ENCODE data around the gene KRTAP10-5.
"Not testable (repeated sequence)": the region's sequence is repeated elsewhere in the genome, so short reads cannot be mapped to it uniquely, and the experiment has no call there.

Gene KRTAP10-5

DNA sequence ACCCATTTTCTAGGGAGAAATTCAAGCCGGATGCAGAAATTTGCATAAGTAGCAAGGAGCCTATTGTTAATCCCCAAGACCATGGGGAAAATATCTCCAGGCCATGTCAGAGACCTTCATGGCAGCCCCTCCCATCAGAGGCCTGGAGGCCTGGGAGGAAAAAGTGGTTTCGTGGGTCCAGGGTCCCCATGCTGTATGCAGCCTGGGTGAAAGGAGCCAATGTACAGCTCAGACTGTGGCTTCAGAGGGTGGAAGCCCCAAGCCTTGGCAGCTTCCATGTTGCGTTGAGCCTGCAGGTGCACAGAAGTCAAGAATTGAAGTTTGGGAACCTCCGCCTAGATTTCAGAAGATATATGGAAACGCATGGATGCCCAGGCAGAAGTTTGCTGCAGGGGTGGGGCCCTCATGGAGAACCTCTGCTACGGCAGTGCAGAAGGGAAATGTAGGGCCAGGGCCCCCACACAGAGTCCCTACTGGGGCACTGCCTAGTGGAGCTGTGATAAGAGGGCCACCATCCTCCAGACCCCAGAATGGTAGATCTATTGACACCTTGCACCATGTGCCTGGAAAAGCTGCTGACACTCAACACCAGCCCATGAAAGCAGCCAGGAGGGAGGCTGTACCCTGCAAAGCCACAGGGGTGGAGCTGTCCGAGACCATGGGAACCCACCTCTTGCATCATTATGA lies 29.9 kb upstream of the KRTAP10-5 start:
- DNase-seq (ENCODE audit: low read depth) = not testable (repeated sequence)

DNA sequence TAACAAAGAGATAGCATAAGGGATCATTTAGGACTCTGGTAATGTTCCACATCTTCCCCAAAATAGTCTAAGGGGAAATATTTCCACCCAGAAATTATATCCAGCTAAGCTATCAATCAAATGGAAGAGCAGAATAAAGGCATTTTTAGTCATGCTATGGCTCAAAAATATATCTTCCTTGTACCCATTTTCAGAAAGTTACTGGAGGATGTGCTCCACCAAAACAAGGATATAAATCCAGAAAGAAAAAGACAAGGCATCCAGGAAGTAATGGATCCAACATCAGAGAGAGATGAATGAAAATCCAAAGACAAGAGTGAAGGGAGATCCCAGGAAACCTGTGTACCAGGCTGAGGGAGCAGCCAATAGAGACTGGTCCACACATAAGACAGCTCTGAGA lies 28.8 kb upstream of the KRTAP10-5 start:
- DNase-seq (ENCODE audit: low read depth) = no peak

DNA sequence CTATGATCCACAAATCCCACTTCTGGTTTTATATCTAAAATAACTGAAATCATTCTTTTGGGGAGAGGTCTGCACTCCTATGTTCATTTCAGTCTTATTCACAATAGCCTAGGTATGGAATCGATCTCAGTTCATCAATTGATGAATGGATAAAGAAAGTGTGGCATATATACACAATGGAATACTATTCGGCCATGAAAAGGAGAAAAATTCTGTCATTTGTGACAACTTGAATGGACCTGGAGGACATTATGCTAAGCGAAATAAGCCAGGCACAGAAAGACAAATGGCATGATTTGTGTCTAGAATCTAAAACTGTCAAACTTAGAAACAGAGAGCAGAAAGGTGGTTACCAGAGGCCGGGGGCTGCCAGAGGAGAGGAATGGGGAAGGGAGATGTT lies 26.1 kb upstream of the KRTAP10-5 start:
- DNase-seq (ENCODE audit: low read depth) = no peak

DNA sequence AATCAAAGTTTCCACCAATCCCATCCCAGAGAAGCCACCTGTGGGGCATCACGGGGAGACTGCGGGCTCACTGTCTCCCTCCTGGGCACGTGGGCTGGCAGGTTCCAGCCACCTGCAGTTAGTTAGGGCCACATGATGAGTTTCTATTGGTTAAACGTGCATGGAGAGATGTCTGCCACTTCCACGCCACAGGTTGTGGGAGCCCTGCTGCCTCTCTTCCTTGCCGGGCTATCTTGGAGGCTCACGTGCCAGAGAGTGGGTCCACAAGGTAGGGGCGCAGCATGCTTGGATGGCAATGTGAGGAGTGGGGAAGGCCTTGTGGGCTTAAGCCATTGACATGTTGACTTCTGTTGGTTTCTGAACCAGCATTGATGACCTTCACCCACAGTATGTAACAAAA lies 23.5 kb upstream of the KRTAP10-5 start:
- no peak for DNase-seq (ENCODE audit: low read depth)

DNA sequence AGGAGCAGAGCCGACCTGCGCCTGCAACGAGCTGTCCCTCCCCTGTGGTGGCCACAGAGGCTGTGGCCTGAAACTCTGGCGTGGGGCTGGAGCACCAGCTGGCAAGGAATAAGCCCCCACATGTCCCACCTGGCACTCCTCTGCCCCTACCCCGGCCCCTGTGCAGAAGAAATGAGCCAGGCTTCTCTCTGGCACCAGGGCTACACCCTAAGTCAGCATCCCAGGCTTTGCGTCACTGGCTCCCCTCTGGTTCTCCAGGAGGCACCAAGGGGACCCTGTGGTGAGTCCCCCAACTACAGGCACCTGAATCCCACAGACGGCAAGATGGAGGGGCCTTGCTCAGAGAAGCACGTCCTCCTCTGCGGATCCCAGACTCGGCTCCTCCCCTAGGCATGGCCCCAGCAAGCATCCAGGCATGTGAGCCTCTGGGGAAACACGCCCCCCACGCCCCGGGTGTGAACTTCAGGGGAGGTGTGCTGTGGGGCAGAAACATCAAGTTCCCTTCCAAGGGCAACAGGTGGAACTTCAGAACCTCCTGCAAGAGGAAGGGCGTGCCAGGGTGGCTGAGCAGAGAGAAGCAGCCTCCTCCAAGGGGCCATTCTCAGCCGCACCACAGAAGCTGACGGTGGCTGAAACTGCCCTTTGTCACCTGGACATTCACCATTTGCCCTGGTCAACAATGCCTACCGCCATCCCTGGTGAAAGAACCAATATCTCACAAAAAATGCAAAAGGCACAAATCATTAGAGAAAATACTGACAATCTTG lies 22.9 kb upstream of the KRTAP10-5 start:
- no peak for DNase-seq (ENCODE audit: low read depth)

DNA sequence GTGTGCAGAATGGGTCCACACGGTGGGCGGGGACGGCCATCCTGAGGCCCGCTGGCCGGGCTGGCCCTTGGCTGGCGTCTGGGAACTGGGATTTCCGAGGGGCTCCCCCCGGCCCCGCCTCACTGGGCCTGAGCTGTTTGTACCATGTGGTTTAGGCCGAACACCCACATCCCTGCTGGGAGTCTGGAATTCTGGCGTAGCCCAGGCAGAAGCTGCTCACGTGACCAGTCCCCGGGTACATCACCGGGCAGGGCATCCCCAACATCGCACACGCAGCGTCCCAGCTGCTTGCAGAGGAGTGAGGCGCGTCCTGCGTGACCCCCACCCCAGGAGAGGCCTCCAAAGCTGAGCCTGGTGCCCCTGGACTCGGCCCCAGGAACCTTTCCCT lies 22.1 kb upstream of the KRTAP10-5 start:
- DNase-seq (ENCODE audit: low read depth) = no peak

DNA sequence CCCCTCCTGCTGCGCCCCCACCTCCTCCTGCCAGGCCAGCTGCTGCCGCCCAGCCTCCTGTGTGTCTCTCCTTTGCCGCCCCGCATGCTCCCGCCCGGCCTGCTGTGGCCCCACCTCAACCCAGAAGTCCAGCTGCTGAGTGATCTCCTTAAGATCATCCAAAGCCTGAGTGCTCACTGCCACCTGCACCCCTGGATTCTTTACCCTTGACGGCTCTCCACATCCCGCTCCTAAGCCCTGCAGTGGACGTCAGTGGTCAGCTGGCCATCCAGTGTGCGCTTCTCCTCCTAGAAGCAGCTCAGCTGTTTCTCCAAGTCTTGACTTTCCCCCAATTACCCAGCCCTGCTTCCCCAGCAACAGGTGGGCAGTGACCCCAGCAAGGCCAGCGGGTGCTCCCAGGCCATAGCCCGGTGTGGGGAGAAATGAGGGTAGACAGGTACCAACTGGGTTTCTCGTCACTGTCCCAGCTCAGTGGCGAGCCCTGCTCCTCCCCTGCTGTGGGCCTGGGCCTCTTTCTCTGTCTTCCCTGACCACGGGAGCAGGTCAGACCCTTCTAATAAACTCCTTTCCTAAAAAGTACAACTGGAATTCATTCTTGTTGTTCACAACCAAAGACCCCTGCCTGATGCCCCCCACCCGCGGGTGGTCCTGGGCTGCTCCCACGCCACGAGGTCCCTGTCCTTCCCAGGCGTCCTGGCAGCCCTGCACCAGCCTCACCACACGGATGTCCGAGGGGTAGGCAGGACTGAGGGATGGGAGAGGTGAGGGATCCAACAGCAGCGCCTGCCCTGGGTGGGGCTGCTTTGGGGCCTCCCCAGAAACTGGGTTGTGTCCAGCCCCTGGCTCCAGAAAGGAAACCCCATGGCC lies 21.4 kb upstream of the KRTAP10-5 start:
- no peak for DNase-seq (ENCODE audit: low read depth)

DNA sequence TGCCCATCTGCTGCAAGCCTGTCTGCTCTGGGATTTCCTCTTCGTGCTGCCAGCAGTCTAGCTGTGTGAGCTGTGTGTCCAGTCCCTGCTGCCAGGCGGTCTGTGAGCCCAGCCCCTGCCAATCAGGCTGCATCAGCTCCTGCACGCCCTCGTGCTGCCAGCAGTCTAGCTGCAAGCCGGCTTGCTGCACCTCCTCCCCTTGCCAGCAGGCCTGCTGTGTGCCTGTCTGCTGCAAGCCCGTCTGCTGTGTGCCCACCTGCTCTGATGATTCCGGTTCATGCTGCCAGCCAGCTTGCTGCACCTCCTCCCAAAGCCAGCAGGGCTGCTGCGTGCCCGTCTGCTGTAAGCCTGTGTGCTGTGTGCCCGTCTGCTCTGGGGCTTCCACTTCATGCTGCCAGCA lies 20.7 kb upstream of the KRTAP10-5 start:
- not testable (repeated sequence) for DNase-seq (ENCODE audit: low read depth)

DNA sequence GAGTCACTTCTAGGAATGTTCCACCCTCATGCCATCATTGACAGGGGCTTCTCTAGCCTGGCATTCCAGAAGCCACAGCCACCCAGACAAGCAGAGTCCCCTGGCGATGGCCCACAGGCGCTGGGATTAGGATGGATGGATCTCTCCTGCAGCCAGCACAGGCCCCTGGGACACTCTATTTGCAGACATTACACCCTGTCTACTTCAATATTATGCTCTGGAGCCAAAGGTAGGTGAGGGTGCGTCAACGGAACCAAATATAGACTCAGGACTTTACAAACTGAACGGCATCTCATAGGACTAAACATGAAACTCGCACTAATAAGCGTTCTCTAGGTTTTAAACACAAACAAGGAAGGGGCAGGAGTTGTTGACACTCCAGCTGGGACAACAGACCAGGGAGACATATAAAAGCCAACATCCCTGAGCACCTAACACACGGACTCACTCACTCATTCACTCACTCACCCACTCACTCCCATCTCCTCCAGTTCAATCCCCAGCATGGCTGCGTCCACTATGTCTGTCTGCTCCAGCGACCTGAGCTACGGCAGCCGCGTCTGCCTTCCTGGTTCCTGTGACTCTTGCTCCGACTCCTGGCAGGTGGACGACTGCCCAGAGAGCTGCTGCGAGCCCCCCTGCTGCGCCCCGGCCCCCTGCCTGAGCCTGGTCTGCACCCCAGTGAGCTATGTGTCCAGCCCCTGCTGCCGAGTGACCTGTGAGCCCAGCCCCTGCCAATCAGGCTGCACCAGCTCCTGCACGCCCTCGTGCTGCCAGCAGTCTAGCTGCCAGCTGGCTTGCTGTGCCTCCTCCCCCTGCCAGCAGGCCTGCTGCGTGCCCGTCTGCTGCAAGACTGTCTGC lies 19.9 kb upstream of the KRTAP10-5 start, which contains the start of gene KRTAP10-7:
TSS of gene KRTAP10-7 (plus strand) at position 480 of the 861 bp plus-strand sequence. CDS start at position 505, 25 bp downstream.
- not testable (repeated sequence) for DNase-seq (ENCODE audit: low read depth)

DNA sequence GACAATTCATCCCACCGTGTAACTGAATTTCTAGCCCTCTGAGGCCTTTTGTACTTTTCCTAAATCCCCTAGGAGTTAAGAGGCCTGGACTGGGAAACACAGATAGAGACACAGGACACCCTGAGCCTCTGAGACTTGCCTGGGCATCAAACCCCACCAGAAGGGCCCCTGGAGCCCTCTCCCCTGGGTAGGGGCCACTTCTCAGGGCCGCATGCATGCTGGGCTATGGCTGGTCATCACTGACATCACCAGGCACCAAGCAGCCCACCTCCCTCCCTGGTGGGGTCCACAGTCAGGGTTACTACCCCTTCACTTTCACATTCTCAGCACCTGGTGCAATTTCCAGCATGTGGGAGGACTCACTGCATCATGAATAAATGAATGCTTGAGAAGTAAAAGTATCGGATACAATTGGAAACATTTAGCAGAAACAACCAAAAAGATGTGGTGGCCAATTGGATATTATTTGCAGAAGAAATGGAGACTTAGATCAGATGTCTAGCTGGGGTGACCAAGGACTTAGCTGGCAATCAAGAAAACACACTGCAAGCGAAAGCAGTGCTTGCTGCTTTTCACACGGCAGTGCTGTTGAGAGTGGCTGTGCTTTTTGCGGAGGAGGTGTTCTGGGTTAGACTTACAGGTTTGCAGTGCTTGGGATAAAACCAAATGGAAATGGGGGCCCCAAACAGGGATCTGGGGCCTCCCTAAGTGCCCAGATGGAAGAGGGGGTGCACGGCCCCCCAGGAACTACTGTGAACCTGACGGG lies 19.0 kb upstream of the KRTAP10-5 start:
- no peak for DNase-seq (ENCODE audit: low read depth)

DNA sequence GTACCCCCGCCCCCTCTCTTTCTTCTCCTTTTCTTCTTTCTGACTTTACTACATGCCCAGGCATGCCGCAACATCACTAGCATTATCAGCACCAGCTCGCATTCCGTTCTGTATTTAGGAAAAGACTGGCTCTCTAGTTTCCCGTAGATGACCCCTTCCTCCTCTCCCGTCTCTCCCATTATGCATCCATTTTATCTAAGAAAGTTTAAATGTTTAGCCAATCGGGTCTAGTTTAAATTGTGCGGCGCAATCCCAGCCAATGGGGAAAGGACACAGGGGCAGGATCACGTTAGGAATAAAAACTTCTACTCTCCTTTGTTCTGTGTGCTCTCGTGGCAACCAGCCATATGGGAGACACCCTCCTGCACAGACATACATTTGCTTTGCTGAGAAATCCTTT lies 17.7 kb upstream of the KRTAP10-5 start:
- no peak for DNase-seq (ENCODE audit: low read depth)

DNA sequence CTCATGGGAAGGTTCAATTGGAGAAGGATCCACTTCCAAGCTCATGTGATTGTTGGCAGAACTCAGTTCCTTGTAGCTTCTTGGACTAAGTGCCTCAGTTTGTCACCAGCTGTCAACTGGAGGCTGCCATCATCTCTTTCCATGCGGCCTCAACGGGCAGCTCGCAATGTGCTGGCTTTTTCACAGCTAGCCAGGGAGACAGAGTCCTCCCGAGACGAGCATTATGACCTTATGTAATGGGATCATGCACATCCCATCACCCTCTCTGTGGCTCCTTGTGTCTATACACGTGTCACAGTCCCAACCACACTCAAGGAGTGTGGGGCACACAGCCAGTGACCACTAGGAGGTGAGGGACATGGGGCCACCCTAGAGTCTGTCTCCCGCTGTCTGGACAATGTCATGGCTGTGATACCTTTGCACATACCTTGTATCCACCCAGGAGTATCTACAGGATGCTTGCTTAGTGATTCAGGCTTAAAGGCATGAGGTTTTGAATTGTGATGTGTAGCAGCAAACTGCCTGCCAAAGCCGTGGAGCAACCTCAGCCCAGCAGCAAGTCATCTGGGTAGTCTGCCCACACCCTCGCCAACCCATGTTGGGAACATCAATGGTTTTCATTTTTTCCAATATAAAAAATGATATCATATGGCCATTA lies 15.8 kb upstream of the KRTAP10-5 start:
- DNase-seq (ENCODE audit: low read depth) = no peak

DNA sequence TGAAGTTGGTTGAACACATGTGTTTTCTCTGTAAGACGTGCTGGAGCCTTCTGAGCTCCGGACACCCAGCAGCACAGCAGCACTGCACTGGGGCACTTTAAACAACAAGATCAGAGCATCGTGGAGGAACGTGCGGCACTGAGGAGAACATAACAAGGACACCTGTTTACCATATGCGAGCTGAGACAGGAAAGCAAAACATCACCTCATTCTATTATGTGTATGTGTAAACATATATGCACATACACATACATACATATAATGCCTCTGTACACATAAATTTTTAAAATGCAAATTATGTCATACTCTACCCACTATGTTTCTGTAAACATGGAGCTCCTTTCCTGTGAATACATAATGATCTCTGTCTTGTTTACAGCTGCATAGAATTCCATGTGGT lies 15.1 kb upstream of the KRTAP10-5 start:
- no peak for DNase-seq (ENCODE audit: low read depth)

DNA sequence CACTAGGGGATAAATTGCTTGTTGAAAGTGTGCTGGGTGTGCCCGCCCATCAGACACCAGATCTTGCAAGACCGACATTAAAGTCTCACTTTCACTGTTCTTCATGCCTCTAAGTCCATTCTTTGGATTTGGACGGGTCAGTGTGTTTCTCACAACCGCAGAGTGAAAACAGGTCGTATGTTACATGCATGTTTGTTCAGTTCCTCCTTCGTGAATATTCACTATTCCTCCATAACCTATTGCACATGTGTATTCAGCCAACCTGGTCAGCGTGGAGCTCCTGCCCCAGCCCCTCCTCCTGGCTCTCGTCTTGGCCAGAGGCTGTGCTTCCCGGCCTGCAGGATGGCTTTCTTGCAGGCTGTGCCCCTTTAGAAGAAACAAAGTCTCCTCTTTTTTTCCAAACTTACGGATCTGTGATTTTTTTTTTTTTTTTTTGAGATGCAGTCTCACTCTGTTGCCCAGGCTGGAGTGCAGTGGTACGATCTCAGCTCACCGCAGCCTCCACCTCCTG lies 14.1 kb upstream of the KRTAP10-5 start:
- DNase-seq (ENCODE audit: low read depth) = no peak

DNA sequence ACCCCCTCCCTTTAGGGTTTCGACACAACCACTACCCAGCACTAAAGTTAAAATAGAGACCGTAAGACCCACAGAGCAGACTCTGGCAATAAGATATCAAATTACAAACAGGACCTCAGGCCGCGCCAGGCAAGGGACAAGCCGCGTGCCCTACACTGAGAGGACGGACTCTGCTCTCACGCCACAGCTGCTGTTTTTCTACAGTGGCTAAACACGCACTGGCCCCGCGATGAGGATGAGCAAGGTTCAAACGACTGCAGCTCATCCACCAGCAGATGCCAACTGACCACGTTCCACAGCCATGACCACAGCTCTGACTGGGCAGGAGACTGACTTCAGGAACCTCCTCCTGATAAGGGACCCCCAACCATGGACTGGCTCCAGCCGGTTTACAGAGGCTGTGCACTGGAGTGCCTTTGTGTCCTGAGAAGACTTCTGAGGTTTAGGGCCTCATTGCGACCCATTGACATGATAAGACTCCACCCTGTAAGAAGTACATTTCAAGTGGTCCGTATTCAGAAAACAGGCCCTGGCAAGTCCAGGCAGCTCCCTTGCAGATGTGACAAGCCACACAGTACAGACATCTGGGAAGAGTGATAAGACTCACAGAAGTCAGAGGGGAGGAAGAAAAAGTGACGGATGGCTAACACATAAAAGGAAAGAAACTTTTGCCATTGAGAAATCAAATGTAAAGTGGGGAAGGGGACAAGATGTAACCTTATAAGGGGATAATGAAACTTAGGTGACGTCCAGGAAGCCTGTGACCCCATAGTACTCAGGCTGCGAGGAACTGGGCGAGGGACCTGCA lies 13.4 kb upstream of the KRTAP10-5 start:
- no peak for DNase-seq (ENCODE audit: low read depth)

DNA sequence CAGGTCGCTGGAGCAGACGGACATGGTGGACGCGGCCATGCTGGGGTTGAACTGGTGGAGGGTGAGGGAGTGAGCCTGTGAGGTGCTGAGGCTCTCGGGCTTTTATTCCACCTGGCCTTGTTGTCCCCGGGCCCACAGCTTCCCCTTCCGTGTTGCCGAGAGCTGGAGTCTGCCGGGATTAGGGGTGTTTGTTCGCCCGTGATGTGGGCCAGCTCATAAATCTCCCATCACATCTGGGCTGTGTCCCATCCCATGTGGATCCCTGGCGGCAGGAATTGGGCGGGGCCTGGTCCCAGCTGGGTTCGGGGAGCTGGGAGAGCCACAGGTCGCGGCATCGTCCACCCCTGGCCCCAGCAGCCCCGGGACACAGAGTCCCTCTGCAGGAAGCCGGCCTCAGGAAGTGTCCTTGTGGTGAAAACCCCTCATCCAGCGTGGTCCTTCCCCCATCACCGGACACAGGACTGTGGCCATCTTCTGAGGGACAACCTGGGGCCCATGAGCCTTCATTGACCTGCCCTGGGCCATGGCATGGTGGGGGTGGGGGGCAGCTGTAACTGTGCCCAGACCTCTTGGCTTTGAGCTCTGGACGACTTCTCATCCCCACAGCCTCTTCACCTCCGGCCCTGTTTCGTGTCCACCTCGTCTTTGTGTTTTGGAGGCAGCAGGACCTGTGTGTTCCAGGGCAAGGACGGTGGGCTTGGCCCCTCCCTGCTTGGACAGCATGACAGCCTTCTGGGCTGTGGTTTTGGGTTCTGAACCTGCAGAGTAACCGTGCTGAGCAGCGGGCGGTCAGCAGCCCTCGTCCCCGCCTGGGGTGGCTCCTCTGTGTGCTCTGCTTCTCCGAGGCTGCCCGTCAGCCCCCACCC lies 12.3 kb upstream of the KRTAP10-5 start, which contains the start of gene KRTAP10-6:
TSS of gene KRTAP10-6 (minus strand) at position 60 of the 866 bp plus-strand sequence. CDS start at position 39, 21 bp downstream.
- no peak for DNase-seq (ENCODE audit: low read depth)

DNA sequence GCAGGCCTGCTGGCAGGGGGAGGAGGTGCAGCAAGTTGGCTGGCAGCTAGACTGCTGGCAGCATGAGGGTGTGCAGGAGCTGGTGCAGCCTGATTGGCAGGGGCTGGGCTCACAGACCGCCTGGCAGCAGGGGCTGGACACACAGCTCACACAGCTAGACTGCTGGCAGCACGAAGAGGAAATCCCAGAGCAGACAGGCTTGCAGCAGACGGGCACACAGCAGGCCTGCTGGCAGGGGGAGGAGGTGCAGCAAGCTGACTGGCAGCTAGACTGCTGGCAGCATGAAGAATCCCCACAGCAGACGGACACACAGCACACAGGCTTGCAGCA lies 11.4 kb upstream of the KRTAP10-5 start:
- DNase-seq (ENCODE audit: low read depth) = not testable (repeated sequence)
